ENCODE measurements around the gene LAMB4. TPM values are rescaled to one million over a fixed set of nuclear protein-coding genes. Genes with fewer than 3 reads are reported as not detected.

Gene LAMB4
- total and polyA plus RNA-seq, 2 of the 4 experiments (the other 2 are of a cell fraction), result 0.12 to 0.18 TPM

DNA sequence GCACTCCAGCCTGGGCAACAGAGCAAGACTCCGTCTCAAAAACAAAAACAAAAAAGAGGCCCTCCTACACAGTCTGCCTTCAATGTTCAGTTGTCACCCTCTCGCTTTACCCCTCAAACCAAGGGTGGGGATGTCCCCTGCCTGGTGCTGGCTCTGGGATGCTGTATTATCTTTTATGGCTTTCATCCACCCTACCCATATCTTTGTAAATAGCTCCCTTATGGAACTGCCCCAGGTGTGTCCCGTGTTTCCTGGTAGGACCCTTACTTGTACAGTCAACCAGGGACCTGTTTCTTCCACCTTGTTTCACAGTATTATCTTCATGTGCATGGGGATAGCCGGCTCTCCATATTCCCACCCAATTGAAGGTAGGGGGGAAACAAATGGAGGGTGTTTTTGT is 111.5 kb downstream of the LAMB4 start:
- H3K56ac ChIP-seq (ENCODE audit: extremely low read depth, insufficient read depth, low read length), result no peak overlapping the region
- H3K4ac ChIP-seq (ENCODE audit: low read depth, low read length), result no peak overlapping the region
- no peak overlapping the region for H3K27ac ChIP-seq (ENCODE audit: insufficient read depth, low read length)
- no peak overlapping the region for H2BK5ac ChIP-seq (ENCODE audit: low read depth, low read length, poor library complexity, severe bottlenecking)
- dilution Hi-C loops (cut with HindIII; ENCODE audit: low sequenced_read_pairs, unreplicated experiment) (loop anchor here (25.0 kb wide), 1 partner anchor 119 kb away; the partner anchor contains the start of gene LAMB4), intact Hi-C loops (cut with micrococcal nuclease) (no loop called here), in situ Hi-C loops (cut with MboI; ENCODE audit: low sequenced_read_pairs) (no loop called here)
- no peak overlapping the region; the same call in 1 of the 2 replicates for H2AK5ac ChIP-seq (ENCODE audit: low read depth, low read length)
- no peaks in the 10 kb centered on the region for H3K36me3 ChIP-seq (ENCODE audit: control insufficient read depth, insufficient read depth, low read length)
- H2AFZ ChIP-seq (replicated peaks; ENCODE audit: low read length, poor library complexity), result no peak overlapping the region
- no peak overlapping the region; the same call in 1 of the 2 replicates for H3K14ac ChIP-seq (replicated peaks; ENCODE audit: low read depth, low read length)
- no peak overlapping the region for H4K5ac ChIP-seq (ENCODE audit: low read depth, low read length)
- no peak overlapping the region for H3K9ac ChIP-seq (ENCODE audit: low read depth, low read length)
- no peaks in the 10 kb centered on the region; the same call in 1 of the 2 replicates for H4K20me1 ChIP-seq (ENCODE audit: insufficient read depth, low read length)
- ChIA-PET CTCF (no interaction called here), POLR2A (ENCODE audit: unreplicated experiment) (no interaction called here)
- no peaks in the 10 kb centered on the region for H3K9me3 ChIP-seq (ENCODE audit: control insufficient read depth, insufficient read depth, low read length)
- TF ChIP-seq NFE2L2 (IDR thresholded peaks at IDR 0.05; ENCODE audit: low read depth, low read length) (no peak), MXI1 (IDR thresholded peaks at IDR 0.05; ENCODE audit: borderline replicate concordance, low read depth, low read length) (no peak), CHD1 (IDR thresholded peaks at IDR 0.05; ENCODE audit: low read depth, low read length) (no peak), RCOR1 (IDR thresholded peaks at IDR 0.05; ENCODE audit: insufficient replicate concordance, low read length) (no peak), POLR2A (IDR thresholded peaks at IDR 0.05; ENCODE audit: low read depth, low read length) (no peak), RAD21 (IDR thresholded peaks at IDR 0.05; ENCODE audit: low read length) (no peak), CEBPB (IDR thresholded peaks at IDR 0.05; ENCODE audit: low read depth, low read length) (no peak), MAFK (IDR thresholded peaks at IDR 0.05; ENCODE audit: low read depth, low read length) (no peak), MAZ (IDR thresholded peaks at IDR 0.05; ENCODE audit: borderline replicate concordance, low read depth, low read length) (no peak), BHLHE40 (IDR thresholded peaks at IDR 0.05; ENCODE audit: low read depth, low read length) (no peak), RFX5 (IDR thresholded peaks at IDR 0.05; ENCODE audit: low read depth, low read length) (no peak), SMC3 (IDR thresholded peaks at IDR 0.05; ENCODE audit: low read depth, low read length) (no peak), FOS (IDR thresholded peaks at IDR 0.05; ENCODE audit: low read depth, low read length) (no peak)
- TF ChIP-seq, protein P1, sequence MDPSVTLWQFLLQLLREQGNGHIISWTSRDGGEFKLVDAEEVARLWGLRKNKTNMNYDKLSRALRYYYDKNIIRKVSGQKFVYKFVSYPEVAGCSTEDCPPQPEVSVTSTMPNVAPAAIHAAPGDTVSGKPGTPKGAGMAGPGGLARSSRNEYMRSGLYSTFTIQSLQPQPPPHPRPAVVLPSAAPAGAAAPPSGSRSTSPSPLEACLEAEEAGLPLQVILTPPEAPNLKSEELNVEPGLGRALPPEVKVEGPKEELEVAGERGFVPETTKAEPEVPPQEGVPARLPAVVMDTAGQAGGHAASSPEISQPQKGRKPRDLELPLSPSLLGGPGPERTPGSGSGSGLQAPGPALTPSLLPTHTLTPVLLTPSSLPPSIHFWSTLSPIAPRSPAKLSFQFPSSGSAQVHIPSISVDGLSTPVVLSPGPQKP (IDR thresholded peaks at IDR 0.05; ENCODE audit: borderline replicate concordance, low read depth, low read length), result no peak
- TF ChIP-seq, protein P2, sequence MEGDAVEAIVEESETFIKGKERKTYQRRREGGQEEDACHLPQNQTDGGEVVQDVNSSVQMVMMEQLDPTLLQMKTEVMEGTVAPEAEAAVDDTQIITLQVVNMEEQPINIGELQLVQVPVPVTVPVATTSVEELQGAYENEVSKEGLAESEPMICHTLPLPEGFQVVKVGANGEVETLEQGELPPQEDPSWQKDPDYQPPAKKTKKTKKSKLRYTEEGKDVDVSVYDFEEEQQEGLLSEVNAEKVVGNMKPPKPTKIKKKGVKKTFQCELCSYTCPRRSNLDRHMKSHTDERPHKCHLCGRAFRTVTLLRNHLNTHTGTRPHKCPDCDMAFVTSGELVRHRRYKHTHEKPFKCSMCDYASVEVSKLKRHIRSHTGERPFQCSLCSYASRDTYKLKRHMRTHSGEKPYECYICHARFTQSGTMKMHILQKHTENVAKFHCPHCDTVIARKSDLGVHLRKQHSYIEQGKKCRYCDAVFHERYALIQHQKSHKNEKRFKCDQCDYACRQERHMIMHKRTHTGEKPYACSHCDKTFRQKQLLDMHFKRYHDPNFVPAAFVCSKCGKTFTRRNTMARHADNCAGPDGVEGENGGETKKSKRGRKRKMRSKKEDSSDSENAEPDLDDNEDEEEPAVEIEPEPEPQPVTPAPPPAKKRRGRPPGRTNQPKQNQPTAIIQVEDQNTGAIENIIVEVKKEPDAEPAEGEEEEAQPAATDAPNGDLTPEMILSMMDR (conservative IDR thresholded peaks at IDR 0.05; ENCODE audit: low read depth, low read length), result no peak
- TF ChIP-seq, protein P3, sequence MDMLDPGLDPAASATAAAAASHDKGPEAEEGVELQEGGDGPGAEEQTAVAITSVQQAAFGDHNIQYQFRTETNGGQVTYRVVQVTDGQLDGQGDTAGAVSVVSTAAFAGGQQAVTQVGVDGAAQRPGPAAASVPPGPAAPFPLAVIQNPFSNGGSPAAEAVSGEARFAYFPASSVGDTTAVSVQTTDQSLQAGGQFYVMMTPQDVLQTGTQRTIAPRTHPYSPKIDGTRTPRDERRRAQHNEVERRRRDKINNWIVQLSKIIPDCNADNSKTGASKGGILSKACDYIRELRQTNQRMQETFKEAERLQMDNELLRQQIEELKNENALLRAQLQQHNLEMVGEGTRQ (IDR thresholded peaks at IDR 0.05; ENCODE audit: low read depth, low read length), result no peak
- ATAC-seq (ENCODE audit: low read depth) (no peak), DNase-seq (no peak)
- no peaks in the 10 kb centered on the region for H3K79me1 ChIP-seq (ENCODE audit: low read depth in 1 of 2, low read length in 2 of 2)
- H3K4me2 ChIP-seq (ENCODE audit: low read depth, low read length), result no peak overlapping the region
- H2BK20ac ChIP-seq (ENCODE audit: low read depth, low read length), result no peak overlapping the region; the same call in 1 of the 2 replicates
- WGBS, 2 experiments (ENCODE audit: extremely low coverage in 2 of 2, insufficient read length in 1 of 2), result no CpG with 5 or more reads among the region's 4 CpGs
- peak overlapping the region; percentile 6; the same call in 1 of the 2 replicates for H2BK120ac ChIP-seq (ENCODE audit: low read depth, low read length)
- H2BK15ac ChIP-seq (ENCODE audit: low read depth, low read length), result no peak overlapping the region
- no peak overlapping the region for H4K8ac ChIP-seq (ENCODE audit: low read depth in 2 of 2, low read length in 2 of 2)
- H3K9me1 ChIP-seq (ENCODE audit: insufficient read depth, low read length), result peaks cover 10% of the 10 kb centered on the region; the same call in 1 of the 2 replicates
- no peak overlapping the region for H3K4me3 ChIP-seq (ENCODE audit: insufficient read depth, low read depth, low read length)
- peaks cover 12% of the 10 kb centered on the region for H3K4me1 ChIP-seq (ENCODE audit: control insufficient read depth, insufficient read depth, low read length)
- no peak overlapping the region for H4K91ac ChIP-seq (ENCODE audit: insufficient read depth, low read depth, low read length)
- BruUV-seq (replicated peaks), result no TSS peak
- no peak overlapping the region for H3K18ac ChIP-seq (ENCODE audit: low read depth, low read length)
- H3K27me3 ChIP-seq (ENCODE audit: control insufficient read depth, insufficient read depth, low read length), result no peaks in the 10 kb centered on the region
- H3K23ac ChIP-seq (ENCODE audit: low read depth, low read length), result no peak overlapping the region
- H2AK9ac ChIP-seq (replicated peaks; ENCODE audit: low read depth, low read length, poor library complexity), result no peak overlapping the region
